CD4-positive, alpha-beta T cell treated with Interleukin-2 at 100 ng/mL for 4 hours (primary cell): Measurements from ENCODE around the gene LRRN3.
"Not testable (repeated sequence)": the region's sequence is repeated elsewhere in the genome, so short reads cannot be mapped to it uniquely, and the experiment has no call there.

ENCODE experiments used
- DNase-seq: peaks from one replicate; pipeline ENCODE4 v3.0.0-alpha.2; 2020; ENCODE audit warnings: low spot score

The LRRN3 gene

GRCh38 chr7:111090846-111091245 is at the start of gene LRRN3:
TSS of gene LRRN3 (plus strand) at chr7:111091127. CDS start at chr7:111122773, 31,646 bp downstream.
- DNase-seq, result no peak

- DNase-seq, result no peak
Observed at GRCh38 chr7:111041577-111041976, 49.4 kb upstream of the LRRN3 start.

- no peak for DNase-seq
Observed at GRCh38 chr7:111042842-111043241, 48.1 kb upstream of the LRRN3 start.

GRCh38 chr7:111043561-111043960 is 47.4 kb upstream of the LRRN3 start:
- DNase-seq, result no peak

- no peak for DNase-seq
Observed at GRCh38 chr7:111045449-111045848, 45.5 kb upstream of the LRRN3 start.

GRCh38 chr7:111047595-111047994 is 43.3 kb upstream of the LRRN3 start:
- no peak for DNase-seq

- DNase-seq, result no peak
Observed at GRCh38 chr7:111049971-111050680, 40.8 kb upstream of the LRRN3 start.

GRCh38 chr7:111050875-111051416 is 40.0 kb upstream of the LRRN3 start:
- no peak for DNase-seq

- DNase-seq, result no peak
Observed at GRCh38 chr7:111051832-111052231, 39.1 kb upstream of the LRRN3 start.

- no peak for DNase-seq
Observed at GRCh38 chr7:111053035-111053434, 37.9 kb upstream of the LRRN3 start.

GRCh38 chr7:111056371-111056770 is 34.6 kb upstream of the LRRN3 start:
- no peak for DNase-seq

- DNase-seq, result no peak
Observed at GRCh38 chr7:111057066-111057465, 33.9 kb upstream of the LRRN3 start.

GRCh38 chr7:111059833-111060232 is 31.1 kb upstream of the LRRN3 start:
- no peak for DNase-seq

- no peak for DNase-seq
Observed at GRCh38 chr7:111063166-111063565, 27.8 kb upstream of the LRRN3 start.

GRCh38 chr7:111067251-111067650 is 23.7 kb upstream of the LRRN3 start:
- DNase-seq, result no peak

- DNase-seq, result no peak
Observed at GRCh38 chr7:111067682-111068081, 23.2 kb upstream of the LRRN3 start.

GRCh38 chr7:111068618-111069017 is 22.3 kb upstream of the LRRN3 start:
- no peak for DNase-seq

- DNase-seq, result no peak
Observed at GRCh38 chr7:111071556-111071955, 19.4 kb upstream of the LRRN3 start.

- not testable (repeated sequence) for DNase-seq
Observed at GRCh38 chr7:111072658-111073057, 18.3 kb upstream of the LRRN3 start.

- peak; percentile 22 for DNase-seq
Observed at GRCh38 chr7:111074071-111074747, 16.7 kb upstream of the LRRN3 start.

GRCh38 chr7:111074748-111075146 is 16.2 kb upstream of the LRRN3 start:
- no peak for DNase-seq

GRCh38 chr7:111075498-111075897 is 15.4 kb upstream of the LRRN3 start:
- DNase-seq, result no peak

- no peak for DNase-seq
Observed at GRCh38 chr7:111076205-111076604, 14.7 kb upstream of the LRRN3 start.
